Fibroblast of lung (primary cell): ENCODE measurements around the gene CNTNAP5. TPM values are rescaled to one million over a fixed set of nuclear protein-coding genes. Genes with fewer than 3 reads are reported as not detected.

Source experiments
- DNase-seq, 2 donors: peaks; one replicate each; pipeline versions ENCODE4 v3.0.0 to v3.0.0-alpha.2; 2010; ENCODE audit warnings: low read depth in 2 of 2
- H2AFZ ChIP-seq: 2 replicates; pipeline ENCODE4 v1.5.1; 2012; ENCODE audit warnings: low read length, control low read depth, inconsistent platforms
- H3K27ac ChIP-seq: 2 replicates; pipeline ENCODE4 v1.5.1; 2011; ENCODE audit warnings: low read length, control low read depth; ENCODE audit not compliant: insufficient read depth
- H3K27me3 ChIP-seq: 2 replicates; pipeline ENCODE4 v1.5.1; 2011; ENCODE audit warnings: mild to moderate bottlenecking, low read length; ENCODE audit not compliant: control insufficient read depth, insufficient read depth
- H3K36me3 ChIP-seq: 2 replicates; pipeline ENCODE4 v1.5.1; 2011; ENCODE audit warnings: low read length; ENCODE audit not compliant: control insufficient read depth, insufficient read depth
- H3K4me1 ChIP-seq: 2 replicates; pipeline ENCODE4 v1.5.1; 2011; ENCODE audit warnings: low read length; ENCODE audit not compliant: control insufficient read depth, insufficient read depth; ENCODE audit errors: extremely low read depth
- H3K4me2 ChIP-seq: 2 replicates; pipeline ENCODE4 v1.5.1; 2011; ENCODE audit warnings: low read length, control low read depth; ENCODE audit not compliant: insufficient read depth; ENCODE audit errors: extremely low read depth
- H3K4me3 ChIP-seq, 4 experiments: fragments of 200-600 bp in 1 of 4; sonication (generic) in 1 of 4; replicated peaks in 1 of 4; 2 replicates each; pipeline ENCODE4 v1.5.1; 2011 to 2016; ENCODE audit warnings: low read length in 4 of 4, low read depth in 3 of 4, mild to moderate bottlenecking in 3 of 4, control low read depth in 2 of 4, inconsistent platforms in 1 of 4, mixed read lengths in 1 of 4; ENCODE audit not compliant: insufficient read depth in 1 of 4; ENCODE audit errors: control extremely low read depth in 1 of 4
- H3K79me2 ChIP-seq: 2 replicates; pipeline ENCODE4 v1.5.1; 2012; ENCODE audit warnings: mild to moderate bottlenecking, low read length, inconsistent platforms; ENCODE audit not compliant: control insufficient read depth, insufficient read depth
- H3K9ac ChIP-seq: 2 replicates; pipeline ENCODE4 v1.5.1; 2011; ENCODE audit warnings: mild to moderate bottlenecking, low read length, control low read depth; ENCODE audit not compliant: insufficient read depth
- H3K9me3 ChIP-seq: 2 replicates; pipeline ENCODE4 v1.5.1; 2012; ENCODE audit warnings: low read depth, low read length; ENCODE audit not compliant: control insufficient read depth, insufficient read depth
- H4K20me1 ChIP-seq: 2 replicates; pipeline ENCODE4 v1.5.1; 2011; ENCODE audit warnings: low read length; ENCODE audit not compliant: control insufficient read depth, insufficient read depth; ENCODE audit errors: extremely low read depth
- EZH2 ChIP-seq: IDR thresholded peaks from 2 replicates; pipeline ENCODE4 v1.5.1; 2012; ENCODE audit warnings: low read length, control low read depth, mild to moderate bottlenecking; ENCODE audit errors: missing control alignments
- polyA plus RNA-seq, 2 donors: library from polyadenylated mRNA; depleted of rRNA in 1 of 2; stranded (reverse) in 1 of 2; unstranded in 1 of 2; fragments of >200 nt; gene quantifications; 2 replicates each; pipeline ENCODE4 v1.2.1, GENCODE V29; 2011 to 2012; ENCODE audit warnings: missing spikeins in 1 of 2
- total RNA-seq: library from RNA; depleted of rRNA; stranded (reverse); fragments of >200 nt; gene quantifications from 2 replicates; pipeline ENCODE4 v1.2.1, GENCODE V29; 2014
- TF ChIP-seq, protein P1 (sequence below), 2 donors: IDR thresholded peaks in 1 of 2; conservative IDR thresholded peaks in 1 of 2; 1 replicate in 1 of 2; 2 replicates in 1 of 2; pipeline ENCODE4 v1.5.1; 2011 to 2012; ENCODE audit warnings: low read length in 2 of 2, control low read depth in 1 of 2, inconsistent platforms in 1 of 2, low read depth in 1 of 2, mild to moderate bottlenecking in 1 of 2

CNTNAP5 gene
- total and polyA plus RNA-seq, 2 donors (not counting 1 experiment from before 2014, with no cell fraction given), result not detected

DNA sequence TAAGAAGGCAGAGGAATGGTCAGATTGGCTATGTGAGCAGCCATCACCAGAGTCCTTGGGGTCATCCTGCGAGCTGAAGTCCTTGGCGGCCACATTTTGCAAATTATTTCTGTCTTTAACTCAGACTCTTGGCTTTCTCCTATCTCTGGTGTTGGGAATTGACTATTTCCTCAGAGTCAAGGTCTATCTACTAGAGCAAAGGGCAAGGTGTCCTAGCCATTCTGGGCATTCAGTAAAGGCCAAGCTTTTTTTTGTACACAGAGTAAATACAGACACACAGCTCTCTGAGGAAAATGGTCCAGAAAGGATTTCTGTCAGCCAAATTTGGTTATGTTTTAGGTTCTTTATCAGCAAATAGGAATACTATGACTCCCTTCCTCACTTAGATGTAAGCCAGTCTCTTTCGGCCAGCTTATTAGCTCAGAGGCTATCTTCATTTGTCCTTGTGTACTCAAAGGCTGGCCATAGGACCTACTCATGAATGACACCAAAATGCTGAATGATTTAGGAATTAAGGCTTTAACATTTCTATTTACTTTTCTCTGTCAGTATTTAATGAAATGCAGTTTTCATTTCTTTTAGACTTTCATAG lies 146.5 kb downstream of the CNTNAP5 start:
- DNase-seq, result no peak
- no peak for TF ChIP-seq EZH2
- TF ChIP-seq, protein P1, sequence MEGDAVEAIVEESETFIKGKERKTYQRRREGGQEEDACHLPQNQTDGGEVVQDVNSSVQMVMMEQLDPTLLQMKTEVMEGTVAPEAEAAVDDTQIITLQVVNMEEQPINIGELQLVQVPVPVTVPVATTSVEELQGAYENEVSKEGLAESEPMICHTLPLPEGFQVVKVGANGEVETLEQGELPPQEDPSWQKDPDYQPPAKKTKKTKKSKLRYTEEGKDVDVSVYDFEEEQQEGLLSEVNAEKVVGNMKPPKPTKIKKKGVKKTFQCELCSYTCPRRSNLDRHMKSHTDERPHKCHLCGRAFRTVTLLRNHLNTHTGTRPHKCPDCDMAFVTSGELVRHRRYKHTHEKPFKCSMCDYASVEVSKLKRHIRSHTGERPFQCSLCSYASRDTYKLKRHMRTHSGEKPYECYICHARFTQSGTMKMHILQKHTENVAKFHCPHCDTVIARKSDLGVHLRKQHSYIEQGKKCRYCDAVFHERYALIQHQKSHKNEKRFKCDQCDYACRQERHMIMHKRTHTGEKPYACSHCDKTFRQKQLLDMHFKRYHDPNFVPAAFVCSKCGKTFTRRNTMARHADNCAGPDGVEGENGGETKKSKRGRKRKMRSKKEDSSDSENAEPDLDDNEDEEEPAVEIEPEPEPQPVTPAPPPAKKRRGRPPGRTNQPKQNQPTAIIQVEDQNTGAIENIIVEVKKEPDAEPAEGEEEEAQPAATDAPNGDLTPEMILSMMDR (conservative IDR thresholded peaks at IDR 0.05 in 1 of 2, IDR thresholded peaks at IDR 0.05 in 1 of 2; ENCODE audit: low read depth in 1 of 2, low read length in 2 of 2), result no peak
- no peaks in the 10 kb centered on the region for H3K27me3 ChIP-seq
- no peaks in the 10 kb centered on the region for H3K9me3 ChIP-seq
- no peak overlapping the region for H3K4me3 ChIP-seq
- H3K4me1 ChIP-seq, result no peaks in the 10 kb centered on the region
- no peak overlapping the region for H3K9ac ChIP-seq
- H3K4me2 ChIP-seq, result no peak overlapping the region
- no peak overlapping the region for H2AFZ ChIP-seq
- H3K27ac ChIP-seq, result no peak overlapping the region
- no peaks in the 10 kb centered on the region for H3K79me2 ChIP-seq
- no peaks in the 10 kb centered on the region for H3K36me3 ChIP-seq
- H4K20me1 ChIP-seq, result no peaks in the 10 kb centered on the region

DNA sequence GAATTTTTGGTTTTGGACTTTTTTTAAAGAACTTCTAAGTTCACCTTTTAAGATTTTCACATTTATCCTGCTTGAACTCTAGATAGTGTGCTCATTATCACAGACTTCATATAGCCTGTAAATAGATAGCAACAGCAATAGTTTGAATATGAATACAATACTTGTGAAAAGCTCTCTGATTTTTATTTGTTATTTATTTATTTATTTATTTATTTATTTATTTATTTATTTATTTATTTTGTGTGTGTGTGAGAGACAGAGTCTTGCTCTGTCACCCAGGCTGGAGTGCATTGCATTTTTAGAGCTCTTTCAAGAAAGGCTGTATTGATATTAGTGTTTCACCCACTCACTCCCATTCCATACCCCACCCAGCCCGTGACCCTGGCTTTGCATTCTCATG lies 153.6 kb downstream of the CNTNAP5 start:
- no peak overlapping the region for H3K27ac ChIP-seq
- TF ChIP-seq, protein P1 (conservative IDR thresholded peaks at IDR 0.05 in 1 of 2, IDR thresholded peaks at IDR 0.05 in 1 of 2; ENCODE audit: low read depth in 1 of 2, low read length in 2 of 2), result no peak
- TF ChIP-seq EZH2, result no peak
- H3K36me3 ChIP-seq, result no peaks in the 10 kb centered on the region
- H2AFZ ChIP-seq, result no peak overlapping the region
- H3K27me3 ChIP-seq, result no peaks in the 10 kb centered on the region
- H3K4me2 ChIP-seq, result no peak overlapping the region
- no peak overlapping the region for H3K4me3 ChIP-seq
- no peaks in the 10 kb centered on the region for H3K4me1 ChIP-seq
- no peaks in the 10 kb centered on the region for H4K20me1 ChIP-seq
- H3K9ac ChIP-seq, result no peak overlapping the region
- no peaks in the 10 kb centered on the region for H3K79me2 ChIP-seq
- H3K9me3 ChIP-seq, result no peaks in the 10 kb centered on the region
- no peak for DNase-seq

DNA sequence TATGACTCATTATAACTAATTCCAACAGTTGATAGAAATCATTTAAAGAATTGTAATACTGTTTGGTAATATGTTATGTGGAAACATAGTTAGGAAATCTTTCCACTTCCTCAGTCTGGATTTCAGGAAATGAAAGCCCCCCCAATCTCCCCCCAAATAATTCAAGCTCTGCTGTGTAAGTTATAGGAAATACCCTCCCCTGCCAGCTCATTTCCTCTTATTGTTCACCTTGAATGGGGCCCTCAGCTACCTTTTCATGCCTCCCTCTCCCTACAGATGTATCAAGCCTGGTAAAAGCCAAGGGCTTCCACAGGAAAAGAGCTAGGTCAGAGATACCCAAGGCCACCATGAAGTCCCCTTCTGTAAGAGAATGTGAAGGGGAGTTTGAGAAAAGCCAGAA lies 155.5 kb downstream of the CNTNAP5 start:
- H3K9me3 ChIP-seq, result no peaks in the 10 kb centered on the region
- H3K79me2 ChIP-seq, result no peaks in the 10 kb centered on the region
- no peaks in the 10 kb centered on the region for H3K4me1 ChIP-seq
- H3K4me3 ChIP-seq, result no peak overlapping the region
- H2AFZ ChIP-seq, result no peak overlapping the region
- TF ChIP-seq, protein P1 (conservative IDR thresholded peaks at IDR 0.05 in 1 of 2, IDR thresholded peaks at IDR 0.05 in 1 of 2; ENCODE audit: low read depth in 1 of 2, low read length in 2 of 2), result no peak
- TF ChIP-seq EZH2, result no peak
- no peaks in the 10 kb centered on the region for H4K20me1 ChIP-seq
- no peaks in the 10 kb centered on the region for H3K27me3 ChIP-seq
- no peak overlapping the region for H3K9ac ChIP-seq
- no peak for DNase-seq
- no peaks in the 10 kb centered on the region for H3K36me3 ChIP-seq
- H3K4me2 ChIP-seq, result no peak overlapping the region
- no peak overlapping the region for H3K27ac ChIP-seq
